GM19324 (cell line): Measurements from ENCODE around the gene CCDC122.
"Not testable (repeated sequence)": the region's sequence is repeated elsewhere in the genome, so short reads cannot be mapped to it uniquely, and the experiment has no call there.

Source experiments
- ATAC-seq: cut with Tn5 transposase; IDR thresholded peaks from one replicate; pipeline ENCODE4 v1.9.1; 2021; ENCODE audit warnings: mild to moderate bottlenecking, moderate library complexity; ENCODE audit not compliant: unreplicated experiment, low FRiP score

The CCDC122 gene

DNA sequence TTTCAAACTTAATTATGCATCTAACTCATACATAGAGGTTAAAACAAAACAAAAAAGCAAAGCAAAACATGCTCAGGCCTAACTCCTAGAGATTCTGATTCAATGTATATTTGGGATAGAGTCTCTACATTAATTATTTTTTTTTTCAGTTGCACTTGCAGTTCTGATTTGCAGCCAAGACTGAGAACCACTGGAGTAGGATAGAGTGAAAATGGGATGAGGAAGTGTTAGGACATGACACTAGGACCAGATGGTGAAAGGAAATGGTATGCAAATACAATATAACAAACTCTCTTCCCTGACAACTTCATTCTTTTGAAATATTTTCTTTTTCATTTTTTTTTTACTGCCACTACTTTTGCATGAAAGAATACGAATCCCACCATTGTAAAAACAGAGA, 1.8 kb downstream of the CCDC122 start:
- ATAC-seq: no peak

GRCh38 chr13:43877326-43877725, 2.2 kb downstream of the CCDC122 start:
- ATAC-seq: no peak

DNA sequence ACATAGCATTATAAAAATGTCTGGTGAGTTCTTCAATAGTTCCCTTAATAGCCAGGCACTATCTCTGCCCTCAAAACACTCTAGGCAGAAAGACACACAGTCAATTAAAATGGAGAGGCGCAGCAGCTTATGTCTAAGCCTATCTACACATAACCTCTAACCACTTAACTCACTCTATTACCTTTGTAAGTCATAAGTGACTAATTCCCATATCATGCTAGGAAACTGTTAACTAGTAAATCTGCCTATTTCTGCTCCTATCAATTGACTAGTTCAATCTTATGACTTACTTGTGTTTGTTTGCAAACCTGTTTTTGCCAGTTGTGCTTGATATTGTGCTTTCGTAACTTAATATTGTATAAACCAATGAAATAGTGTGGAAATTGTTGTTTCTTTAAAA, 3.2 kb downstream of the CCDC122 start:
- no peak for ATAC-seq

DNA sequence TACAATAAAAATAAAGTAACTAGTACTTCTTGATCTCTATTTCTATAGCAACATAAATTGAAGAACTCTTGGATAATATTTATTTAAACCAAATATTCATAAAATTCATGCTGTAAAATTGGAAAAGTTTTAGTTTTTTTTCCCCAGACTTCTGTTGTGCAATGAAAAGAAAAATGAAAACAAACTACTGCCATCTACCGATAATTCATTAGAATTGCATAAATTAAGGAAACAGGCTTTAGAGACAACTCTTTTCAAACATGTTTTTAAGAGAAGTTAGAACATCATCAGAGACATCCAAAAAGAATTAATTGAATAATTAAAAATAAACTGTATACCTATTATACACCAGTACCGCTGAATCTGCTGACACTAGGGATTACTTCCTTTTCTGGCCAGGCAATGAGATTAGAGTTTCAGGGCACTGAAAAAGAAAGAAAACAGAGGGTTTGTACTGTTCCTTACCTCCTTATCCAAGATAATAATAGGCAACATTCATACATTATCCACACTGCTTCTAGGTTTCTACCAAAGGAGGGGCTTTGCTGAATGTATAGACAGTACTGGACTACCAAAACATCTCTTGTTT, 4.9 kb downstream of the CCDC122 start:
- ATAC-seq: no peak

GRCh38 chr13:43872181-43872580, 7.4 kb downstream of the CCDC122 start:
- no peak for ATAC-seq

GRCh38 chr13:43865892-43866291, 13.6 kb downstream of the CCDC122 start:
- ATAC-seq: no peak

DNA sequence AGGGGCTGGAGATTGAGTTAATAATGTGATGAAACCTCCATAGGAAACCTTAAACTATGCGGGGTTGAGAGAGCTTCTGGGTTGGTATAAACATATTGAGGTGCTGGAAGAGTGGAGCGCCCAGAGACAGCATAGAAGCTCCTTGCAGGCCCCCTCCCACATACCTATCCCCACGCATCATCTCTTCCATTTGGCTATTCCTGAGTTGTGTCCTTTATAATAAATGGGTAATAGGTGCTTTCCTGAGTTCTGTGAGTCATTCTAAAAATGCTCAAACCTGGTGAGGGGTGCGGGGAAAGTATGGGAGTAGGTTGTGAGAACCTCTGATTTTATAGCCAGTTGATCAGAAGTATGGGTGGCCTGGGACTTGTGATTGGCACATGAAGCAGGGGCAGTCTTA, 14.6 kb downstream of the CCDC122 start:
- ATAC-seq: no peak

GRCh38 chr13:43861863-43862262, 17.7 kb downstream of the CCDC122 start:
- ATAC-seq: no peak

- no peak for ATAC-seq
These were observed 26.6 kb downstream of the CCDC122 start for GRCh38 chr13:43852923-43853404.

GRCh38 chr13:43850873-43851272, 28.7 kb downstream of the CCDC122 start:
- ATAC-seq: no peak

DNA sequence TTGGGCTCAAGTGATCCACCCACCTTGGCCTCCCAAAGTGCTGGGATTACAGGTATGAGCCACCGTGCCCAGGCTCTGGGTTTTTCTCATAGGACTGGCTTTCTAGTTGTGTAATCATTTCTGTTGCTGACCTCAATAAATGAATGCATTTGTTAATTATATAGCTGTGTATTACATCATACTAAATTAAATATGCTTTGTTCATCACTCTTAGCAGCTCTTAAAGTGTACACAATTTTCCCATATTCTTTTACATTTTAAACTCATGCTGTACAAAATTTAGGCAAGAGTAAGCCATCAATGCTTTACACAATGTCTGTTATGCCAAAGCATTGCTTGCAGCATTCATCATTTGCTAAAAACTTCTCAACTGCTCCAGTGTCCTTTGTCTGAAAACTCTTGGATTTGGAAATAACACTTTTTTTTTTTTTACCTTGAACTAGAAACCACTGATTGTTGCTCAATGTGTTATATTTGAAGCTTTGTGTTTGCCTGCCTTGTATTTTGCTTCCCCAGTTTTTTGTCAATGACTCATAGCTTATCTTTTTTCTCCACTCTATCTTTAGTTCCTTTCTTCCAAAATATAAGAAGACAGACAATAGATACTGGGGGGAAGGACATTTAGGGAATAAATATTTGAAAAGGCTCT, 31.4 kb downstream of the CCDC122 start:
- ATAC-seq: no peak

GRCh38 chr13:43846496-43847158, 32.9 kb downstream of the CCDC122 start:
- no peak for ATAC-seq

DNA sequence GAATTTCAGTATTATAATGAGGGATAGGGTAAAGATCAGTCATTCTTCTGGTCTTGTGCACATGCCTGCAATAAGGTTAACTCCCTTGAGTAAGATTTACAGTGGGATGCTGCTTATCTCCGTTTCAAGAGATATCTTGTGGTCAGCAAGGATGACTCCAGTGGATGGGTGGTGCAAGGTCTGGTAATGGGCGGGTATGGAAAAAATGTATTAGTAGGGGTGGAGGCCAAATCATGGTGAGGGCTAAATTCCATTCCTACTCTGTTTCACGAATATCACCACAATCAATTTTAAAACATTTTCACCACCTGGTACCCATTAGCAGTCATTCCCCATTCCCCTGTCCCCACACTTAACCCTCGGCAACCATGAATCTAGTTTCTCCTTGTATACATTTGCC, 40.6 kb downstream of the CCDC122 start:
- no peak for ATAC-seq

- no peak for ATAC-seq
These were observed 43.8 kb downstream of the CCDC122 start for GRCh38 chr13:43835701-43836100.

DNA sequence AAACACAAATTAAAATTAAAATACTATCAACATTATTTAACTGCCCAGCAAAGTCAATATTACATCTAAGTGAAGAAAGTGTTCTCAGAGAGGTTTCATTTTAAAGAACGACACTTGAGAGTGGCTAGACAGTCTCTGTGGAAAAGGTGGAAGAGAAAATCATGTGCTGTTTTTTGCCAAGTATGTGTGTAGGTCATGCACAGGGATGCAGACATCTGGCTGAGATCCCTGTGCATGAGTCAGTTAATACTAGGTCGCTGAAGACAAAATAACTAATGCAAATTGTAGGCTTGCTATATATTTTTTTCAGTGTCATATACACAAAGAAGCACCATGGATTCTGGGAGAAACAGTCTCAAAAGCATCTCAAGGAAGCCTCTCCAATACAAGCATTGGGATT, 48.5 kb downstream of the CCDC122 start:
- no peak for ATAC-seq

DNA sequence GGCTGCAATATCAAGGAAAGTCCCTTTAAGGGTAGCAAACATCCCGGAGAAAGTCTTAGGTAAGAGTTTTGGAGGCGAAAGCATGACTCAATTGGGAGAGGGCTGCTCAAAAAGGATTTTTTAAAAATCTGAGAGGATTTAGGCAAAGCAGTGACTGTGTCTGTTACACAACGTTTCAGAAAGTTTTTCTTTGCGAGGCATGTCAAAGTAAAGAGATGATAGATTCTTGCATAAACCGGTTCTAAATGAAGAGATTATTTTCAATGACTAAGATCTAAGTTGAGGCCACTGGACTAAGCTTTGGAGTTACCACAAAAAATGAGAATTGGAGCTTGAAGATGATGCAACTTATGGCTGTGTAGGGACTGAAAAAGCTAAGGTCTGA, 49.1 kb downstream of the CCDC122 start:
- no peak for ATAC-seq

GRCh38 chr13:43824656-43825055, 54.9 kb downstream of the CCDC122 start:
- ATAC-seq: not testable (repeated sequence)

- ATAC-seq: no peak
These were observed 56.6 kb downstream of the CCDC122 start for GRCh38 chr13:43822969-43823368.

- no peak for ATAC-seq
These were observed 63.1 kb downstream of the CCDC122 start for GRCh38 chr13:43816401-43816889.

GRCh38 chr13:43815204-43815603, 64.3 kb downstream of the CCDC122 start:
- no peak for ATAC-seq

DNA sequence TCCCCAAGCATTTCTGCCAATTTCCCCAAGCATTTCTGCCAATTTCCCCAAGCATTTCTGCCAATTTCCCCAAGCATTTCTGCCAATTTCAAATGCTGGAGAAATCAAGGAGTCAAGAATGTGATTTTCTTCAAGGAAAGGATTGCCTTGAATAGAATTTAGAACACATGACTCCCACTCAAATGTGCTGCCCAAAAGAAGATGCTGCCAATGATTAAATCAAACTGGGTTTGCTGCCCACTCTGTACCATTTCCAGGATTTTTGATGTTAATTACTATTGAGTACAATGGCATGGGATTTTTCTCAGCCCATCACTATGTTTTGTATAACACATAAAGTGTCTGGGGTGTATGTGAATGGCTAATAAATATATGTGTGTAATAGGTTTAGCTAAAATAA, 70.9 kb downstream of the CCDC122 start:
- no peak for ATAC-seq

- ATAC-seq: no peak
These were observed 73.8 kb downstream of the CCDC122 start for GRCh38 chr13:43805681-43806128.
